H1 (cell line): ENCODE measurements around the gene CMSS1.

ENCODE experiments used
- BRCA1 ChIP-seq: IDR thresholded peaks from 2 replicates; pipeline ENCODE4 v1.6.1; 2012; ENCODE audit warnings: low read depth, low read length, improper control_type of control experiment
- CEBPB ChIP-seq: IDR thresholded peaks from 2 replicates; pipeline ENCODE4 v1.6.1; 2012; ENCODE audit warnings: low read depth, low read length
- KDM1A ChIP-seq: fragments of 200-600, 300-600 bp; sonication (generic); IDR thresholded peaks from 2 replicates; pipeline ENCODE4 v1.7.1; 2016; ENCODE audit warnings: mild to moderate bottlenecking, low read length, borderline replicate concordance
- NRF1 ChIP-seq: IDR thresholded peaks from 2 replicates; pipeline ENCODE4 v1.6.1; 2011; ENCODE audit warnings: mild to moderate bottlenecking, low read depth, low read length, improper control_type of control experiment
- POLR2A ChIP-seq, 2 experiments: IDR thresholded peaks; 1 replicate in 1 of 2; 2 replicates in 1 of 2; pipeline ENCODE4 v1.6.1; 2011; ENCODE audit warnings: low read depth in 2 of 2, low read length in 2 of 2, mild to moderate bottlenecking in 2 of 2; ENCODE audit errors: control extremely low read depth in 1 of 2
- RAD21 ChIP-seq, 2 experiments: IDR thresholded peaks in 1 of 2; conservative IDR thresholded peaks in 1 of 2; 2 replicates each; pipeline ENCODE4 v1.6.1; 2011; ENCODE audit warnings: low read depth in 2 of 2, low read length in 2 of 2, improper control_type of control experiment in 1 of 2, inconsistent platforms in 1 of 2, mild to moderate bottlenecking in 1 of 2, moderate library complexity in 1 of 2
- SRF ChIP-seq: IDR thresholded peaks from 2 replicates; pipeline ENCODE4 v1.6.1; 2011; ENCODE audit warnings: mild to moderate bottlenecking, low read depth, low read length, moderate library complexity
- SUZ12 ChIP-seq: fragments of 200-600 bp; sonication (generic); IDR thresholded peaks from 2 replicates; pipeline ENCODE4 v1.6.1; 2012; ENCODE audit warnings: mild to moderate bottlenecking, inconsistent platforms, low read length, moderate library complexity, mixed read lengths
- TF ChIP-seq, protein P1 (sequence below), 3 experiments: IDR thresholded peaks; 1 replicate in 2 of 3; 2 replicates in 1 of 3; pipeline versions ENCODE4 v1.5.1 to v1.6.1; 2011; ENCODE audit warnings: low read length in 3 of 3, mild to moderate bottlenecking in 3 of 3, inconsistent platforms in 2 of 3, low read depth in 1 of 3, moderate library complexity in 1 of 3; ENCODE audit not compliant: insufficient read depth in 1 of 3; ENCODE audit errors: control extremely low read depth in 1 of 3
- TF ChIP-seq, protein P2 (sequence below): IDR thresholded peaks from 2 replicates; pipeline ENCODE4 v1.6.1; 2012; ENCODE audit warnings: inconsistent platforms

DNA sequence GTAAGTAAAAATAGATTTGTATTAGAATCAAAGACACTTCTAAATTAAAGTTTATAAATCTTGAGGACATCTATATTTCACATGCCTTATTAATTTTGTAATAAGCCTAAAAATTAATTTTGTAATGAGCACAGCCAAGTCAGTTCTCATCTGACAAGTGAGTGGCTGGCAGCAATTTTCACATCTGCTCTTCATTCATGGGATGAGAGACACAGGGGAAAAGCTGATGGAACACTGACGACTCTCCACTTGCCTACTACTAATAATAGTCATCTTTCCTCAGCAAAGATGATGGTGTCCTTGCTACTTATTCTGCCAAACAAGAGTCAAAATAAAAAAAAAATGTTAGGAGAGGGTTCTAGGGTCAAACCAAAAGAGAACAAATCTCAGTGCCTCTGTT lies 14.4 kb upstream of the CMSS1 start:
- TF ChIP-seq SUZ12 (no peak), RAD21 (IDR thresholded peaks at IDR 0.05 in 1 of 2, conservative IDR thresholded peaks at IDR 0.05 in 1 of 2; ENCODE audit: low read depth in 2 of 2, low read length in 2 of 2) (no peak), SRF (no peak), KDM1A (no peak), NRF1 (no peak), CEBPB (no peak), BRCA1 (no peak), POLR2A (IDR thresholded peaks at IDR 0.05; ENCODE audit: control extremely low read depth in 1 of 2, low read depth in 2 of 2, low read length in 2 of 2) (no peak)
- TF ChIP-seq, protein P1, sequence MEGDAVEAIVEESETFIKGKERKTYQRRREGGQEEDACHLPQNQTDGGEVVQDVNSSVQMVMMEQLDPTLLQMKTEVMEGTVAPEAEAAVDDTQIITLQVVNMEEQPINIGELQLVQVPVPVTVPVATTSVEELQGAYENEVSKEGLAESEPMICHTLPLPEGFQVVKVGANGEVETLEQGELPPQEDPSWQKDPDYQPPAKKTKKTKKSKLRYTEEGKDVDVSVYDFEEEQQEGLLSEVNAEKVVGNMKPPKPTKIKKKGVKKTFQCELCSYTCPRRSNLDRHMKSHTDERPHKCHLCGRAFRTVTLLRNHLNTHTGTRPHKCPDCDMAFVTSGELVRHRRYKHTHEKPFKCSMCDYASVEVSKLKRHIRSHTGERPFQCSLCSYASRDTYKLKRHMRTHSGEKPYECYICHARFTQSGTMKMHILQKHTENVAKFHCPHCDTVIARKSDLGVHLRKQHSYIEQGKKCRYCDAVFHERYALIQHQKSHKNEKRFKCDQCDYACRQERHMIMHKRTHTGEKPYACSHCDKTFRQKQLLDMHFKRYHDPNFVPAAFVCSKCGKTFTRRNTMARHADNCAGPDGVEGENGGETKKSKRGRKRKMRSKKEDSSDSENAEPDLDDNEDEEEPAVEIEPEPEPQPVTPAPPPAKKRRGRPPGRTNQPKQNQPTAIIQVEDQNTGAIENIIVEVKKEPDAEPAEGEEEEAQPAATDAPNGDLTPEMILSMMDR (IDR thresholded peaks at IDR 0.05; ENCODE audit: control extremely low read depth in 1 of 3, insufficient read depth in 1 of 3, low read depth in 1 of 3, low read length in 3 of 3), result no peak
- TF ChIP-seq, protein P2, sequence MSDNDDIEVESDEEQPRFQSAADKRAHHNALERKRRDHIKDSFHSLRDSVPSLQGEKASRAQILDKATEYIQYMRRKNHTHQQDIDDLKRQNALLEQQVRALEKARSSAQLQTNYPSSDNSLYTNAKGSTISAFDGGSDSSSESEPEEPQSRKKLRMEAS, result no peak
